Measurements from ENCODE around the gene ITGB2.

GRCh38 chr21:44866780-44867179 is 53.9 kb downstream of the ITGB2 start:
- TF ChIP-seq CTCF (conservative IDR thresholded peaks at IDR 0.05 in 1 of 2, IDR thresholded peaks at IDR 0.05 in 1 of 2; ENCODE audit: low read depth in 1 of 2, low read length in 2 of 2) (no peak), EZH2 (IDR thresholded peaks at IDR 0.05; ENCODE audit: low read length, missing control alignments) (no peak)

All from fibroblast of lung (primary cell).